ENCODE results near the gene CCDC116.
A peak's percentile ranks its signal among the peaks of the same experiment; 100 is the strongest.

Gene CCDC116, protein sequence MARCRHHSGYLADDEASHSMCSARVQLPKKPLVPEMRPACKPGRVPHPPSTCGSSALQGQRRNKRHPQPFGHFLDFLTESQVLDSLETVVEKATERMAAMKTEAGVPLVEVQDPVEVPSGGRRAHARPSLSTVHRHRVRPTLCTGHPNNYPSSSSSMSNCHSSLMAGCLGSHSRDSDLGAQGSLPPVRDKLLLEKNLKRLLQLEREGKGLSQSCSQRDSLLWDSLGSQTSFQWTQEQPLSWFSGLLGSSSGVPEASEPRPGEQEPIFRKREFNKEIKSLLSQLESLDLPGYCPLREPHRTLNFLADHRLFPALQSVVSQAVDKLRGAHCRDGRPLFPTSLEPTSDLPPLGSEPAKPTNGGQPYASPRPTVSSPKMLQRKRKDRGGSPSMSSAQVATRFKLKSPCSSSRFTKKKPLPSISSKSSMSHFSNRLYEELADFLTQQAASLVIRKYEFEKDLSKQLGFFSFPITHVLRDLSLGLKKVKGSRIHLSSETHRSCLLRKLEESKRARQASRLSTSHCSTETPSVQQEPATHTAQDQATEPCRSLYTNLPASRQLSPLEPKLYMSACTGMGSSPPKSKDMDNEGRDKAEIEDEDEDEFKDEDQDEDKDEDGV

DNA sequence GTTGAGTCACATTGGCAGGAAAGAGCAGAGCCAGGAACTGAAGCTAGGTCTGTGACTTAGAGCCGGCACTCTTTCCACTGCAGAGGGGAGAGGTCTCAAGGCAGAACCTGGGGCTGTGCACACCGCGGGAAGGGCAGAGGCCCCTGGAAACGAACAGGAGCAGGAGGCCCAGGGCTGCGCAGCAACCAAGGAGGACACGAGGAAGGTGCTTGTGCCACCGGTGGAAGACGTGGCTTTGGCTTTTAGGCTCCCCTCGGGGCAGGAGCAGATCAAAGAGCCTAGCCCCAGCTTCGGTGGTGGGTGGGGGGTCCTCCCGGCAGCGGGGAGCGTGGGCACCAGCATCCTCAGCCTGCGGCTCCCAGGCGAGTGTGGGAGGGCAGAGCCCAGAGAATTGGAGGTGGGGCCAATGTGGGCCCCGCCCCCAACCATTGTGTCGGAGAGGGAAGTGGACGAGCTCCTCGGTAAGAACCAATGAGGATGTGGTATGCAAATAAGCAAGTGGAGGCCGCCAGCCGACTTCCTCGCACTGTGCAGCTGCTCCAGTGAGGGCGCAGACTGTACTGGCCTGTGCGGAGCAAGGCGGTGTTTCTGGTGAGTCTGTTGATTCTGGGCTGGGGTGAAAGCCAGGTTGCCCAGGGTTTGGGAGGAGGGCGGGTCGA is at the start of gene CCDC116:
CCDC116 (plus strand) TSS at position 524 of the 659 bp plus-strand sequence. CDS start 422 bp downstream, outside the sequence.
- no peak within 1 kb of the TSS for H3K4me3 ChIP-seq (ENCODE audit: low read depth, low read length)
- no peak for TF ChIP-seq CTCF (IDR thresholded peaks at IDR 0.05; ENCODE audit: control insufficient read depth, extremely low read depth, insufficient read depth)
- no peak for DNase-seq (ENCODE audit: low read depth)

DNA sequence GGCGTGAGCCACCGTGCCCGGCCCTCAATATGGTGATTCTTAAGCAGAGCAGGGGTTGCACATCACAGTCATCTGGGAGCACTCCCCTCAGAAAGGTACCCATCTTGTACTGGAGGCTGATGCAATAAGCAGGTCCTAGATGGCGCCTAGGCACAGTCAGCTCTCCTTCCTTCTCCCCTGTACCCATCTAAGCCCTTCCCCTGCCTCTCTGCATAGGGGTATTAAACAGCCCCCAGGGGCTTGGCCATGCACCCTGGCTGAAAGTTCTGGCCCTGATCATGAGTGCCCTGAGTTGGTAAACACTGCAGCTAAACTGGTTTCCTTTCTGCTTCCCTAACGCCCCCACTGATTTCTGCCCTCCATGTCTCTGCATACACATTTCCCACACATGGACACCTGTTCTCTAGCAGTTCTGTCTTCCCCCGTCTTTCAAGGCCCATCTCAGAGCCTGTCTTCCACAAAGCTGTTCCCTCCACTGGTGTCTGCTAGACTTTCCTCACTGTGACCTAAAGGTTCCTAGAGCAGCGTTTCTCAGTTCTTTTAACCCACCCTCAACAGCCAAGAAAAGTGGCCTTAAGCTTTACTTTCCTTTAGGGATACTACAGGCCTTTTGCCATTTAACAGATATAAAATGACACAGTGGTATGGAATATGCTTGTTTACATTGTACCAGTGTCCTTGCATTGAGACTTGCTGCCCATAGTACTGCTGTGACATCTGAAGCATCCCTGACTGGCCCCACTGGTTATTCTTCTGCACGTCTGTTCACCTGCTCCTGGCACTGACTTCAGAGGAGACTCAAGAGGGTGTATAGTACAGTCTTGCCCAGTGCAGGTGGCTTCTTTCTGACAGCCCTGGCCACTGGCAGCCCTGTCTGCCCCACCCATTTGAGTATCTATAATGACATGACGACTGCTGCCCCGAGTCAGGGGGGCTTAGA is 49.5 kb upstream of the CCDC116 start:
- DNase-seq (ENCODE audit: low read depth), result peak; percentile 84
- peak overlapping the region; percentile 15; the same call in 1 of the 2 replicates for H3K4me3 ChIP-seq (ENCODE audit: low read depth, low read length)
- no peak for TF ChIP-seq CTCF (IDR thresholded peaks at IDR 0.05; ENCODE audit: control insufficient read depth, extremely low read depth, insufficient read depth)

DNA sequence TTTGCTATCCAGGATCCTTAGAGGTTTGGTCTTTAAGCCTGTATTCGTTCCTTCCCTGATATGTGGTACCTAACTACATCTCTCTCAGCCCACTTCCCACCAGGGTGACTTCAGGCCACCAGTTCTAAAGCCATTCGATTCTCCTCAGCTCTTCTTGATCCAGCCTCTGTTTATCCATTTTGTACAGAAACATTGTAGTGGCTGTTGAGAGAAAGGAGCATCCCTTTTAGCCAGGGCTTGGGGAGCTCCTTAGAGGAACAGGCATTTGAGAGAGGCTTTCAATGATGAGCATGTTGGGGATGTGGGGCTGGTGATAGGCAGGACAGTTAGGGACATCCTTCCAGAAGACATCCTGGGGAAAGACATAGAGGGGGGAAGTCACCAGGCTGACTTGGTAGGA is 47.2 kb upstream of the CCDC116 start:
- no peak overlapping the region for H3K4me3 ChIP-seq (ENCODE audit: low read depth, low read length)
- no peak for TF ChIP-seq CTCF (IDR thresholded peaks at IDR 0.05; ENCODE audit: control insufficient read depth, extremely low read depth, insufficient read depth)
- no peak for DNase-seq (ENCODE audit: low read depth)

DNA sequence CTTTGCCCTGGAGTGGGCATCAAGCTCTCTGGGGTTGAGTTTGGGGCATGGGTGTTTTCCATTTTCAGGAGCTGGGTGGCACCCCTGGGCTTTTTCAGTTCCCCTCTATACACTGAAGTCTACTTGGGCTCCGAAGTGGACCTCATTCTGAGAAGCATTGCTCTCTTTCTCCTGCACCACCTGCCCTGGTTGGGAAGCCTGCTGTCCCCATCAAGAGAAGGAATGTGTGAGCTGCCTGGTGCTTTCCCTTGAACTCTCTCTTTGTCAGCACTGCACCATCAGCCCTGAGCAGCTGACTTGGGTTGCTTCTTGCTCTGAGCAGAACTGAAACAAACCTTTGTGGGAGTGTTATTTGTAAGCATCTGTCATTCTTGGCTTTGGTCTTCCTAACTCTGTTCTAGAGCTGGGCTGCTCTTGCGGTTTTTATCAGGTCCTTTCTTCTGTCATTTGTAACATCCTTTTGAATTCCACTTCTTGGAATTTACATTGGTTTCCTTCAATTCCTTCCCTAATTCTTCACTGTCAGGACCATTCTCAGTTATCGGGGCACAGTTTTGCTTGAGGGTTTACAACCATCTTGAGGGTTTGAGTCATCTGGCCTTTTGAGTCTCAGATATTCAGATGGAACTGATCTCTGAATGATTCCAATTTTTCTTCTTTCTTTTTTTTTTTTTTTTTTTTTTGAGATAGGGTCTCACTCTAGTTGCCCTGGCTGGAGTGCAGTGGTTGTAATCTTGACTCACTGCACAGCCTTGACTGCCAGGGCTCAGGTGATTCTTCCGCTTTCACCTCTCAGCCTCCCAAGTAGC is 44.6 kb upstream of the CCDC116 start:
- H3K4me3 ChIP-seq (ENCODE audit: low read depth, low read length), result no peak overlapping the region
- TF ChIP-seq CTCF (IDR thresholded peaks at IDR 0.05; ENCODE audit: control insufficient read depth, extremely low read depth, insufficient read depth), result no peak
- DNase-seq (ENCODE audit: low read depth), result no peak

- no peak for TF ChIP-seq CTCF (IDR thresholded peaks at IDR 0.05; ENCODE audit: control insufficient read depth, extremely low read depth, insufficient read depth)
- no peak overlapping the region for H3K4me3 ChIP-seq (ENCODE audit: low read depth, low read length)
Measured at GRCh38 chr22:21589396-21589795, 43.2 kb upstream of the CCDC116 start.

More at GRCh38 chr22:21589396-21589795, 43.2 kb upstream of the CCDC116 start:
- no peak for DNase-seq (ENCODE audit: low read depth)
